ENCODE measurements around the gene TAGLN3.
A peak's percentile ranks its signal among the peaks of the same experiment; 100 is the strongest.

The TAGLN3 gene

DNA sequence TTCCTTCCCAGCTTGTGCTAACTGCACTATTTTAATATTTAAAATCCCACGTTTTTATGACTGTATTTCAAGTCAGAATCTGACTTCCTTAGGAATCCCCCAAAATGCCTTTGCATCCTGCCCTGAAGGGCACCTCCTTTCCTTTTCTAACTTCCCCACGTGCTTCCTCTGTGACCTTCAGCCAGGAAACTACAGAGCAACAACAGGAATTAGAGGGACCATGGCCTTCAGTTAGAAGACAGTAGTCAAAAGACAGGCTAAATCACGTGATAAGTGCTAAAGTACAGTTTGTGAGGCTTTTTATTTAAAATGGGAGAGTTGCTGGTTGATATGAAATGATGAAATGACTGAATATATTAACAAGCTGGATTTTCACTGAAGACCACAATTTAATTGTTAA is 31.7 kb upstream of the TAGLN3 start:
- DNase-seq (ENCODE audit: low read depth), result no peak
- TF ChIP-seq CTCF (IDR thresholded peaks at IDR 0.05; ENCODE audit: low read length, missing control alignments), result no peak
- no peak overlapping the region for H3K4me3 ChIP-seq (replicated peaks; ENCODE audit: low read depth, low read length)

GRCh38 chr3:111967651-111968274 is 31.0 kb upstream of the TAGLN3 start:
- no peak overlapping the region for H3K4me3 ChIP-seq (replicated peaks; ENCODE audit: low read depth, low read length)
- peak; percentile 87 for DNase-seq (ENCODE audit: low read depth)
- peak; percentile 89 for TF ChIP-seq CTCF (IDR thresholded peaks at IDR 0.05; ENCODE audit: low read length, missing control alignments)

GRCh38 chr3:111968319-111969054 is 30.2 kb upstream of the TAGLN3 start:
- DNase-seq (ENCODE audit: low read depth), result no peak
- no peak for TF ChIP-seq CTCF (IDR thresholded peaks at IDR 0.05; ENCODE audit: low read length, missing control alignments)

GRCh38 chr3:111970376-111970775 is 28.3 kb upstream of the TAGLN3 start:
- H3K4me3 ChIP-seq (replicated peaks; ENCODE audit: low read depth, low read length), result no peak overlapping the region
- no peak for TF ChIP-seq CTCF (IDR thresholded peaks at IDR 0.05; ENCODE audit: low read length, missing control alignments)
- DNase-seq (ENCODE audit: low read depth), result no peak

More at GRCh38 chr3:111968319-111969054, 30.2 kb upstream of the TAGLN3 start:
- H3K4me3 ChIP-seq (replicated peaks; ENCODE audit: low read depth, low read length), result no peak overlapping the region

DNA sequence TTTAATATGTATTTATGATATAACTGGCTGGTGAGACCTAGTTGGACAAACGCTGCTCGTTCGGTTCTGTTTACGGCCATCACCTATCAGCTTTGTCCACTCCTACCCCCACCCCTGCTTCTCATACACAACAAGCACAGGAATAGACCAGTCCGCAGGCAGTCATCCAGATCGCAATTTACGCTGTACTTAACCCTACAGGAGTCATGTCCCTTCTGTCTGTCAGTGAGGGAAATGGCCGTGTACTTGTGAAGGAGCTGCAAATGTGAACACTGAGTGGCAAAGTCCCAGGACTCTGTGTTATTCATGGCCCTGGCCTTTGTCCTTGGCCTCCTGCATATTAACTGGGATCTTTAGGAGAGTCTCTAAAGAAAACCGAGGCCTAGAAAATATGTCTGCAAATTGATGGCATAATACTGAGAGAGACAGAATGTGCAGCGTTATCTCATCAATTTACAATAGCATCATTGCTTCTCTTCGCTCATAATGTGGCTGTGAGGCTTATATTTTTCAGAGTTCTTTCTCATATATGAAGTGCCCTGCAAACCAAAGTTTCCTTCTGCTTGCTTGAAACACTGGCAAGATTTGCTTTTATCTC is 27.1 kb upstream of the TAGLN3 start:
- no peak for DNase-seq (ENCODE audit: low read depth)
- no peak for TF ChIP-seq CTCF (IDR thresholded peaks at IDR 0.05; ENCODE audit: low read length, missing control alignments)
- no peak overlapping the region for H3K4me3 ChIP-seq (replicated peaks; ENCODE audit: low read depth, low read length)

DNA sequence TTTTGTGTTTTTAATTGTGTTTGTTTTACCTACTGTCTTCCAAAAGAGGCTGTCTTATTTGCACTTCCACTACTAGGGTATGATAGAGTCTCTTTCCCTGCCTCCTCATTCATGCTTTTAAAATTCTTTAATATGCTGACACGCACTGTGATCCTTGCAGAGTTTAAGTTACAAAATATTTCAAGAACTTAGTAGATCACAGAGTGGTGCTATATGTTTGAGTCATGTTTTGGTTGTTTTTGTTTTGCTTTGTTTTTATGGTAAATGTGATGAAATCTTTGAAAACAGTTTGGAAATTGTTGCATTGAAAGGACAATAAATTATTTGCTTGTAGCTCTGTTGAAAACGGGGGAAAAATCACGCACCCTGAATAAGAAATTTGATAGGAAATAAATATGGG is 25.8 kb upstream of the TAGLN3 start:
- no peak overlapping the region for H3K4me3 ChIP-seq (replicated peaks; ENCODE audit: low read depth, low read length)
- TF ChIP-seq CTCF (IDR thresholded peaks at IDR 0.05; ENCODE audit: low read length, missing control alignments), result no peak
- DNase-seq (ENCODE audit: low read depth), result no peak

Measured in fibroblast of pulmonary artery (primary cell).